SK-N-MC (cell line): ENCODE data around the gene NXNL2.

ENCODE experiments used
- EZH2 ChIP-seq: fragments of 200-600 bp; sonication (generic); IDR thresholded peaks from one replicate; pipeline ENCODE4 v1.6.1; 2017; ENCODE audit warnings: antibody characterized with exemption
- FOXP2 ChIP-seq: optimal IDR thresholded peaks from 2 replicates; pipeline ENCODE3; 2011; ENCODE audit warnings: mild to moderate bottlenecking, moderate library complexity; ENCODE audit not compliant: insufficient read depth; ENCODE audit errors: extremely low read length, control extremely low read depth
- POLR2AphosphoS5 ChIP-seq: IDR thresholded peaks from 2 replicates; pipeline ENCODE4 v1.6.1; 2012; ENCODE audit warnings: mild to moderate bottlenecking, low read depth, low read length, borderline replicate concordance

GRCh38 chr9:88528080-88528790 is 6.7 kb upstream of the NXNL2 start:
- TF ChIP-seq EZH2 (no peak), POLR2AphosphoS5 (no peak), FOXP2 (no peak)
